Activated CD4-positive, alpha-beta memory T cell treated with anti-CD3 and anti-CD28 coated beads, Interleukin-2, amount 10 ng/mL, durations not matched to agents 7 days and 5 days (primary cell): ENCODE results near the gene PXN. TPM values are rescaled to one million over a fixed set of nuclear protein-coding genes. Genes with fewer than 3 reads are reported as not detected.

Experiments used
- CTCF ChIA-PET: fragments of 350-600 bp; sonication (Branson Sonifier 250); formaldehyde crosslinking; loops from one replicate; lab custom pipeline; 2021; ENCODE audit warnings: antibody characterized with exemption, inconsistent platforms; lab: Charles Lee
- POLR2A ChIA-PET: fragments of 350-600 bp; sonication (Branson Sonifier 250); formaldehyde crosslinking; loops from one replicate; lab custom pipeline; 2021; ENCODE audit warnings: antibody characterized with exemption; lab: Charles Lee
- DNase-seq: peaks from one replicate; pipeline ENCODE4 v3.0.0-alpha.2; 2020
- H3K27ac Mint-ChIP-seq: one replicate; pipeline ENCODE4 v1.8.0; 2021; ENCODE audit warnings: mild to moderate bottlenecking, mixed read lengths
- H3K27me3 Mint-ChIP-seq: one replicate; pipeline ENCODE4 v1.8.0; 2021; ENCODE audit warnings: mixed read lengths
- H3K36me3 Mint-ChIP-seq: one replicate; pipeline ENCODE4 v1.8.0; 2021; ENCODE audit warnings: low read depth, mixed read lengths
- H3K4me1 Mint-ChIP-seq: one replicate; pipeline ENCODE4 v1.8.0; 2021; ENCODE audit warnings: mixed read lengths
- H3K4me3 Mint-ChIP-seq: one replicate; pipeline ENCODE4 v1.8.0; 2021; ENCODE audit warnings: mild to moderate bottlenecking, mixed read lengths
- H3K9me3 Mint-ChIP-seq: one replicate; pipeline ENCODE4 v1.8.0; 2021; ENCODE audit warnings: mixed read lengths
- total RNA-seq, 2 experiments: library from RNA; stranded (reverse); gene quantifications; one replicate each; pipeline ENCODE4 v1.2.3, GENCODE V29; 2021

The PXN gene
- 100 to 1,000 TPM; 271 to 274 TPM for total RNA-seq

GRCh38 chr12:120265473-120266179, at the start of gene PXN:
Gene PXN (minus strand): TSS chr12:120265730. CDS start chr12:120265629, 101 bp downstream.
- H3K27ac Mint-ChIP-seq, result peak within 1 kb of the TSS; percentile 81
- peaks cover 41% of the 10 kb centered on the region for H3K36me3 Mint-ChIP-seq
- H3K27me3 Mint-ChIP-seq, result no peaks in the 10 kb centered on the region
- ChIA-PET CTCF (interaction anchor here (0.5 to 15.9 kb wide), 28 partner anchors 9 to 178 kb away, joined by 3 to 561 read pairs (median 4); partner anchors contain the start of genes RNU4-1, RNU4-2 and RPLP0), POLR2A (interaction anchor here (0.7 to 13.0 kb wide), 14 partner anchors 10 to 276 kb away, joined by 3 to 338 read pairs (median 7); partner anchors contain the start of genes RNU4-1, RNU4-2 and RPLP0)
- H3K4me3 Mint-ChIP-seq, result peak within 1 kb of the TSS; percentile 90
- H3K4me1 Mint-ChIP-seq, result peaks cover 42% of the 10 kb centered on the region
- peak; percentile 92 for DNase-seq
- no peaks in the 10 kb centered on the region for H3K9me3 Mint-ChIP-seq

GRCh38 chr12:120314220-120314619, 48.7 kb upstream of the PXN start:
- H3K36me3 Mint-ChIP-seq, result no peaks in the 10 kb centered on the region
- DNase-seq, result no peak
- no peaks in the 10 kb centered on the region for H3K9me3 Mint-ChIP-seq
- ChIA-PET CTCF (interaction anchor here (0.6 to 4.8 kb wide), 7 partner anchors 10 to 152 kb away, joined by 3 to 25 read pairs (median 4); partner anchors contain the start of genes RNU4-1 and SIRT4), POLR2A (interaction anchor here (2.0 to 11.5 kb wide), 2 partner anchors 12 to 22 kb away, joined by 7 to 127 read pairs; partner anchors contain the start of genes RNU4-1, RNU4-2 and SIRT4)
- H3K4me1 Mint-ChIP-seq, result peaks cover 14% of the 10 kb centered on the region
- no peak overlapping the region for H3K27ac Mint-ChIP-seq
- H3K4me3 Mint-ChIP-seq, result no peak overlapping the region
- H3K27me3 Mint-ChIP-seq, result no peaks in the 10 kb centered on the region

- H3K27me3 Mint-ChIP-seq, result no peaks in the 10 kb centered on the region
- DNase-seq, result peak; percentile 92
- POLR2A ChIA-PET, result interaction anchor here (0.8 to 2.4 kb wide), 9 partner anchors 10 to 194 kb away, joined by 3 to 222 read pairs (median 4); partner anchors contain the start of genes DYNLL1, RNU4-1, RNU4-2 and RPLP0
- no peaks in the 10 kb centered on the region for H3K36me3 Mint-ChIP-seq
- H3K4me1 Mint-ChIP-seq, result peaks cover 9% of the 10 kb centered on the region
- peak within 1 kb of the TSS; percentile 87 for H3K4me3 Mint-ChIP-seq
- H3K9me3 Mint-ChIP-seq, result no peaks in the 10 kb centered on the region
- peak within 1 kb of the TSS; percentile 59 for H3K27ac Mint-ChIP-seq
- CTCF ChIA-PET, result interaction anchor here (0.6 to 2.9 kb wide), 29 partner anchors 11 to 1075 kb away, joined by 3 to 68 read pairs (median 4); partner anchors contain the start of genes COX6A1, PLA2G1B, RNU4-1 and RNU4-2
These were observed 36.7 kb upstream of the PXN start, which contains the start of gene SIRT4 for GRCh38 chr12:120301962-120302815. Gene SIRT4 (plus strand): TSS chr12:120302321. CDS start chr12:120303562, 1,241 bp downstream.

- peaks cover 12% of the 10 kb centered on the region for H3K4me1 Mint-ChIP-seq
- peak; percentile 84 for DNase-seq
- no peaks in the 10 kb centered on the region for H3K9me3 Mint-ChIP-seq
- H3K4me3 Mint-ChIP-seq, result no peak within 1 kb of the TSS
- POLR2A ChIA-PET, result interaction anchor here (0.7 to 6.4 kb wide), 51 partner anchors 7 to 1108 kb away, joined by 3 to 349 read pairs (median 8); partner anchors contain the start of genes BICDL1, COQ5, DYNLL1 and GCN1
- H3K27ac Mint-ChIP-seq, result no peak within 1 kb of the TSS
- peaks cover 7% of the 10 kb centered on the region for H3K27me3 Mint-ChIP-seq
- no peaks in the 10 kb centered on the region for H3K36me3 Mint-ChIP-seq
- CTCF ChIA-PET, result interaction anchor here (0.8 to 5.8 kb wide), 9 partner anchors 10 to 1502 kb away, joined by 3 to 81 read pairs (median 5); partner anchors contain the start of genes COX6A1, PXN, RPLP0 and SIRT4
These were observed 27.4 kb upstream of the PXN start, which contains the start of gene RNU4-1 for GRCh38 chr12:120292661-120293531. Gene RNU4-1 (minus strand): TSS chr12:120293237.

- Mint-ChIP-seq H3K9me3 (no peaks in the 10 kb centered on the region), H3K4me3 (no peak overlapping the region), H3K36me3 (no peaks in the 10 kb centered on the region), H3K4me1 (peaks cover 12% of the 10 kb centered on the region), H3K27ac (no peak overlapping the region), H3K27me3 (peaks cover 10% of the 10 kb centered on the region)
- CTCF ChIA-PET, result interaction anchor here (0.9 to 5.8 kb wide), 7 partner anchors 11 to 174 kb away, joined by 3 to 81 read pairs (median 5); partner anchors contain the start of genes COX6A1, RPLP0 and SIRT4
- POLR2A ChIA-PET, result interaction anchor here (0.9 to 6.4 kb wide), 50 partner anchors 8 to 931 kb away, joined by 3 to 349 read pairs (median 10); partner anchors contain the start of genes BICDL1, COQ5, DYNLL1 and GCN1
- no peak for DNase-seq
These were observed 26.8 kb upstream of the PXN start for GRCh38 chr12:120292411-120292660.

GRCh38 chr12:120290609-120291305, 25.2 kb upstream of the PXN start:
- ChIA-PET CTCF (interaction anchor here (0.6 to 5.8 kb wide), 11 partner anchors 12 to 1150 kb away, joined by 3 to 81 read pairs (median 4); partner anchors contain the start of genes PXN, RPLP0 and SIRT4), POLR2A (interaction anchor here (0.5 to 6.4 kb wide), 67 partner anchors 9 to 850 kb away, joined by 3 to 349 read pairs (median 5); partner anchors contain the start of genes BICDL1, COQ5, COX6A1 and DYNLL1)
- Mint-ChIP-seq H3K4me1 (peaks cover 13% of the 10 kb centered on the region), H3K9me3 (no peaks in the 10 kb centered on the region), H3K36me3 (no peaks in the 10 kb centered on the region), H3K27me3 (peaks cover 18% of the 10 kb centered on the region), H3K4me3 (no peak overlapping the region), H3K27ac (peak overlapping the region; percentile 60)
- peak; percentile 54 for DNase-seq

- no peak overlapping the region for H3K27ac Mint-ChIP-seq
- H3K36me3 Mint-ChIP-seq, result no peaks in the 10 kb centered on the region
- ChIA-PET POLR2A (interaction anchor here (1.2 to 6.4 kb wide), 3 partner anchors 38 to 169 kb away, joined by 3 to 159 read pairs (median 3); partner anchors contain the start of genes RAB35 and RPLP0), CTCF (interaction anchor here (1.8 kb wide), 1 partner anchor 60 kb away, joined by 11 read pairs; no protein-coding TSS in a partner anchor)
- peaks cover 15% of the 10 kb centered on the region for H3K4me1 Mint-ChIP-seq
- H3K9me3 Mint-ChIP-seq, result no peaks in the 10 kb centered on the region
- no peak for DNase-seq
- no peak overlapping the region for H3K4me3 Mint-ChIP-seq
- H3K27me3 Mint-ChIP-seq, result peaks cover 18% of the 10 kb centered on the region
These were observed 22.0 kb upstream of the PXN start for GRCh38 chr12:120287491-120287890.

GRCh38 chr12:120286768-120287490, 21.4 kb upstream of the PXN start:
- no peaks in the 10 kb centered on the region for H3K9me3 Mint-ChIP-seq
- POLR2A ChIA-PET, result interaction anchor here (0.7 to 1.3 kb wide), 4 partner anchors 25 to 92 kb away, joined by 3 read pairs; partner anchors contain the start of gene RPLP0
- peaks cover 18% of the 10 kb centered on the region for H3K27me3 Mint-ChIP-seq
- H3K4me1 Mint-ChIP-seq, result peaks cover 18% of the 10 kb centered on the region
- H3K4me3 Mint-ChIP-seq, result no peak overlapping the region
- H3K27ac Mint-ChIP-seq, result no peak overlapping the region
- DNase-seq, result no peak
- CTCF ChIA-PET, result interaction anchor here (0.6 to 1.8 kb wide), 3 partner anchors 13 to 86 kb away, joined by 3 to 11 read pairs (median 3); partner anchors contain the start of gene RPLP0
- no peaks in the 10 kb centered on the region for H3K36me3 Mint-ChIP-seq

- no peaks in the 10 kb centered on the region for H3K9me3 Mint-ChIP-seq
- no peak overlapping the region for H3K27ac Mint-ChIP-seq
- peaks cover 7% of the 10 kb centered on the region for H3K4me1 Mint-ChIP-seq
- ChIA-PET CTCF (interaction anchor here (1.8 to 2.1 kb wide), 3 partner anchors 18 to 56 kb away, joined by 4 to 12 read pairs (median 5); no protein-coding TSS in a partner anchor), POLR2A (interaction anchor here (1.2 to 5.9 kb wide), 3 partner anchors 8 to 83 kb away, joined by 3 to 58 read pairs (median 5); partner anchors contain the start of genes RNU4-1, RNU4-2 and RPLP0)
- no peak for DNase-seq
- H3K27me3 Mint-ChIP-seq, result peaks cover 15% of the 10 kb centered on the region
- no peak overlapping the region for H3K4me3 Mint-ChIP-seq
- H3K36me3 Mint-ChIP-seq, result no peaks in the 10 kb centered on the region
These were observed 18.9 kb upstream of the PXN start for GRCh38 chr12:120284381-120284780.

GRCh38 chr12:120283318-120283717, 17.8 kb upstream of the PXN start:
- peaks cover 7% of the 10 kb centered on the region for H3K4me1 Mint-ChIP-seq
- DNase-seq, result no peak
- H3K36me3 Mint-ChIP-seq, result no peaks in the 10 kb centered on the region
- POLR2A ChIA-PET, result interaction anchor here (0.6 to 5.9 kb wide), 2 partner anchors 9 to 165 kb away, joined by 4 to 58 read pairs; partner anchors contain the start of genes RNU4-1 and RNU4-2
- H3K4me3 Mint-ChIP-seq, result no peak overlapping the region
- CTCF ChIA-PET, result interaction anchor here (0.8 to 2.1 kb wide), 3 partner anchors 18 to 55 kb away, joined by 3 to 12 read pairs (median 4); partner anchors contain the start of gene PXN
- peaks cover 4% of the 10 kb centered on the region for H3K9me3 Mint-ChIP-seq
- H3K27me3 Mint-ChIP-seq, result peaks cover 14% of the 10 kb centered on the region
- H3K27ac Mint-ChIP-seq, result no peak overlapping the region
